ENCODE data around the gene EXPH5.

The EXPH5 gene

GRCh38 chr11:108486828-108487227, 106.7 kb downstream of the EXPH5 start:
- Histone ChIP-seq H3K27me3 (ENCODE audit: control insufficient read depth in 2 of 2, insufficient read depth in 2 of 2, low read length in 2 of 2) (no peaks in the 10 kb centered on the region), H3K9ac (ENCODE audit: low read depth in 1 of 2, low read length in 2 of 2) (no peak overlapping the region), H3K36me3 (ENCODE audit: control insufficient read depth in 2 of 2, insufficient read depth in 2 of 2, low read length in 2 of 2) (peaks cover 0 to 27% of the 10 kb centered on the region in 2 donors), H3K4me3 (ENCODE audit: low read length in 2 of 2) (no peak overlapping the region), H3K9me3 (ENCODE audit: control insufficient read depth in 2 of 2, low read length in 2 of 2) (no peaks in the 10 kb centered on the region), H3K4me1 (ENCODE audit: control insufficient read depth in 2 of 2, insufficient read depth in 2 of 2, low read length in 2 of 2) (no peaks in the 10 kb centered on the region), H3K27ac (ENCODE audit: low read depth in 2 of 2, low read length in 2 of 2) (no peak overlapping the region)

DNA sequence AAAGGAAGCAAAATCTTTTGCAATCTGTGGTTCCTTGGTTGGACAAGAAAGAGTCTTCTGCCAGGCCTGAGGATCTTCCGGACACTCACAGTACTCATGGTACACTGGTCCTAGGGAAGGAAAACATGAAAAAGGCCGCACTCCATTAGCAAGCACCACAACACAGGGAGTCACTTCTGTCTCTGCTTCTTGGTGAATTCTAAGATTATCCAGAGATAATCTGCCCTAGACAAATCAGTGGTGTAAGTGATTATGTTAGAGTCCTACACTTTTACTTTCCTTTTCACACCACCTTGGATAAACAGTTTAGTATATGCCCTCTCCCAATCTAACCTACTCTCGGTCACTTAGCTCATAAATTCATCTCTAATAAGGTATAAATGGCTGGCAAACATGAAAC, 107.2 kb downstream of the EXPH5 start:
- Histone ChIP-seq H3K4me1 (ENCODE audit: control insufficient read depth in 2 of 2, insufficient read depth in 2 of 2, low read length in 2 of 2) (no peaks in the 10 kb centered on the region), H3K9ac (ENCODE audit: low read depth in 1 of 2, low read length in 2 of 2) (no peak overlapping the region), H3K27me3 (ENCODE audit: control insufficient read depth in 2 of 2, insufficient read depth in 2 of 2, low read length in 2 of 2) (no peaks in the 10 kb centered on the region), H3K36me3 (ENCODE audit: control insufficient read depth in 2 of 2, insufficient read depth in 2 of 2, low read length in 2 of 2) (peaks cover 0 to 28% of the 10 kb centered on the region in 2 donors), H3K9me3 (ENCODE audit: control insufficient read depth in 2 of 2, low read length in 2 of 2) (no peaks in the 10 kb centered on the region), H3K4me3 (ENCODE audit: low read length in 2 of 2) (no peak overlapping the region), H3K27ac (ENCODE audit: low read depth in 2 of 2, low read length in 2 of 2) (no peak overlapping the region)

DNA sequence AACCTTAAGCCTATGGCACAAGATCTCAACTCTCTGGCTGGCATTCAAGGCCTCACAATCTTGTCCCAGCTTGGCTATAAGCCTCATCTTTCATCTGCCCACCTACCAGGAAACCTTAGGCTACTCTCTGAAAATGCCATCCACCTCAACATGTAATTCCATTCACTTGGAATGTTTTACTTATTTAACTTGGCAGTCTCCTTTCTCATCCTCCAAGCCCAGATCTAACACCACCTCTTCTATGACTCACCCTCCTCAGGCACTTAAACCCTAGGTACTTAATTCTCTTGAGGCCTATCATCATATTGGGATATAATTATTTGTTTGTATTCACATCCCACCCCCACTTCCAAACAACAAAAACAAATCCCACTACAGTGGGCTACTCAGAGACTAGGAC, 110.4 kb downstream of the EXPH5 start:
- Histone ChIP-seq H3K27ac (ENCODE audit: low read depth in 2 of 2, low read length in 2 of 2) (no peak overlapping the region), H3K4me1 (ENCODE audit: control insufficient read depth in 2 of 2, insufficient read depth in 2 of 2, low read length in 2 of 2) (no peaks in the 10 kb centered on the region), H3K9me3 (ENCODE audit: control insufficient read depth in 2 of 2, low read length in 2 of 2) (no peaks in the 10 kb centered on the region), H3K27me3 (ENCODE audit: control insufficient read depth in 2 of 2, insufficient read depth in 2 of 2, low read length in 2 of 2) (no peaks in the 10 kb centered on the region), H3K36me3 (ENCODE audit: control insufficient read depth in 2 of 2, insufficient read depth in 2 of 2, low read length in 2 of 2) (peaks cover 3 to 26% of the 10 kb centered on the region in 2 donors), H3K9ac (ENCODE audit: low read depth in 1 of 2, low read length in 2 of 2) (no peak overlapping the region), H3K4me3 (ENCODE audit: low read length in 2 of 2) (no peak overlapping the region)

DNA sequence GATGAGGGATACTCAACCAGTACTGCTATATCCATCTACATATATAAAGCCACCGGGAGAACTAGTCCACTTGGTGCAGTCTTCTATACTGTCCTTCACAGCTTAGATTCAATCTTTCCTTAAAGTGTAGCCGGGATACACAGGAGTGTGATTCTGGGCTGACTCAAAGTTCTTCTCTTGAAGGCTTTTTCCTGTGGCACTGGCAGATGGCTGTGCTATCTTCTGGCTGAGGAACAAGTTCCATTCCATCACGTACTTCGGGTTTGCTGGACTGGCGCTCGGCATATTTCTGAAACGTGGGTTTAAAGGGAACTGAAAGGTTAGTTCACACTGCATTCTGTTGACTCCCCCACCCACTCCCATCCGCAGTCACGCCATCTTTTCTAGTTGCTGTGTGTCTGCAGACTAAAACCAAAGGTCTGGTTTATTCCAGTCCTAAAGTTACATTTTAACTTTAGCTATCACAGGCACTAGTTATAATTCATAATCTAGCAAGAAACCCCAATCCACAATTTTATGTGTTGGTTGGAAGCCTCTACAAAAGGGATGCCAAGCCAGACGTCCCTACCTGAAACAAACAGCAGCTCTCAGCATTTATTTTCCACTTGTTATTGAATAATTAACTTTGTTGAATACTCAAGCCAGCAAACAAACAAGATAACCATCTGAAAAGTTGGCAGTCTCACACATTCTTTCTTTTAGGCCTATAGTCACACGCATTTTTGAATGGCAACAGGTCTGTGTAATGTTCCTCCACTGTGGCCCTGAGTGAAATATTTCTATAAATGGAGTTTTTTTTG, 118.7 kb downstream of the EXPH5 start:
- Histone ChIP-seq H3K36me3 (ENCODE audit: control insufficient read depth in 2 of 2, insufficient read depth in 2 of 2, low read length in 2 of 2) (peaks cover 9 to 17% of the 10 kb centered on the region in 2 donors), H3K27me3 (ENCODE audit: control insufficient read depth in 2 of 2, insufficient read depth in 2 of 2, low read length in 2 of 2) (no peaks in the 10 kb centered on the region), H3K4me1 (ENCODE audit: control insufficient read depth in 2 of 2, insufficient read depth in 2 of 2, low read length in 2 of 2) (no peaks in the 10 kb centered on the region), H3K4me3 (ENCODE audit: low read length in 2 of 2) (no peak overlapping the region), H3K27ac (ENCODE audit: low read depth in 2 of 2, low read length in 2 of 2) (no peak overlapping the region), H3K9ac (ENCODE audit: low read depth in 1 of 2, low read length in 2 of 2) (no peak overlapping the region), H3K9me3 (ENCODE audit: control insufficient read depth in 2 of 2, low read length in 2 of 2) (no peaks in the 10 kb centered on the region)

DNA sequence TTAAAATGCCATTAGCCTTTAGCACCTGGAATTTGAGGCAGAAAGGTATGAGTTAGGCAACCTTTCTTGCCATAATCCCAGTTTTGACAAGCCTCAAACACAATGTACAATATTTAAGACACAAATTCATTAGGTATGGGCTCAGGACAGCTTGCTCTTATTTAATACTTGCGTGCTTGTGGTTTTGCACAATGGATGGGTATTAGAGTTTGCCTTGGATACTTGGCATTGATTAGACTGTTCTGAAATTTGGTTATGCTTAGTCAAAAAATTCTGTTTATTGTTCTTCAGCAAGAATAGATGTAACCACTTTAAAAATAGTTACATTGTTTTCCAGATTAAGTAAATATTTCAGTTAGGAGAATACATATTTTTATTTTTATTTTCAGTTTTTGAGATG, 120.9 kb downstream of the EXPH5 start:
- no peak overlapping the region for H3K27ac ChIP-seq (ENCODE audit: low read depth in 2 of 2, low read length in 2 of 2)
- no peak overlapping the region for H3K9ac ChIP-seq (ENCODE audit: low read depth in 1 of 2, low read length in 2 of 2)
- no peaks in the 10 kb centered on the region for H3K4me1 ChIP-seq (ENCODE audit: control insufficient read depth in 2 of 2, insufficient read depth in 2 of 2, low read length in 2 of 2)
- no peaks in the 10 kb centered on the region for H3K9me3 ChIP-seq (ENCODE audit: control insufficient read depth in 2 of 2, low read length in 2 of 2)
- H3K36me3 ChIP-seq (ENCODE audit: control insufficient read depth in 2 of 2, insufficient read depth in 2 of 2, low read length in 2 of 2): peaks cover 5 to 12% of the 10 kb centered on the region in 2 donors
- H3K4me3 ChIP-seq (ENCODE audit: low read length in 2 of 2): no peak overlapping the region
- H3K27me3 ChIP-seq (ENCODE audit: control insufficient read depth in 2 of 2, insufficient read depth in 2 of 2, low read length in 2 of 2): no peaks in the 10 kb centered on the region

- H3K4me1 ChIP-seq (ENCODE audit: control insufficient read depth in 2 of 2, insufficient read depth in 2 of 2, low read length in 2 of 2): no peaks in the 10 kb centered on the region
- no peak overlapping the region for H3K27ac ChIP-seq (ENCODE audit: low read depth in 2 of 2, low read length in 2 of 2)
- no peaks in the 10 kb centered on the region for H3K27me3 ChIP-seq (ENCODE audit: control insufficient read depth in 2 of 2, insufficient read depth in 2 of 2, low read length in 2 of 2)
- no peaks in the 10 kb centered on the region for H3K9me3 ChIP-seq (ENCODE audit: control insufficient read depth in 2 of 2, low read length in 2 of 2)
- H3K4me3 ChIP-seq (ENCODE audit: low read length in 2 of 2): no peak overlapping the region
- H3K36me3 ChIP-seq (ENCODE audit: control insufficient read depth in 2 of 2, insufficient read depth in 2 of 2, low read length in 2 of 2): no peaks in the 10 kb centered on the region
- no peak overlapping the region for H3K9ac ChIP-seq (ENCODE audit: low read depth in 1 of 2, low read length in 2 of 2)
Observed at GRCh38 chr11:108468478-108468864, 125.1 kb downstream of the EXPH5 start.

DNA sequence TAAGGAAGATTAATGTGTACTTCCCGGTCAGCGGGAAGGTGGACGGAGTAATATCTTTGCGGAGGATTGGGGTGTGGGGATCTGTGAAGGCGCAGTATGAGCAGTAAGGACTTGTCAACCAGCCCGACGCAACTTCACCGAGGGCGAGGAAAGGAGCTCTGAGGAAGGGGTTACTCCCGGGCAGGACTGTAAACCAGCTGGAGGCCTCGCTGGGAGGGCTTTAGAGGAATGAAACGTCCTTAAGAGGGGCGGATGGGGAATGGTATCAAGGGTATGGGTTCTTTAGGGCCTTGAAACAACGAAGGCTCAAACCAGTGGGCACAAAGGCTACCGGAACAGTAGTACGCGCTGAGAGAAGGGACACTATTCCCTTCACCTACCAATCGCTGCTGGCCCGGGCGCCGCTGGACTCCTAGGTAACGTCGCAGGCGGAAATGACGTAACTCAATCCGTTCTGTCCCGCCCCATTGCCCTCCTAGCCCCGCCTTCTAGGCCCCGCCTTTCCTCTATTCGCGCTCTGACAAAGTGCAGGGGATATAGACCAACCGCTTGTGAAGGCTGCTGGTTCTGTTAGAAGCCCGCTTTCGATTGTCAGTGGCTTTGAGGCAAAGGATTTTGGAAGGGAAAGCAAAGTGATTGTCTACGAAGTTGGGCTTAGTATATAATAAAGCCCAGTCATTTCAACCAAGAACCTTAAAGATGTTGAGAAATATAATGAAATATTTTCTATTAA, 126.3 kb downstream of the EXPH5 start, which contains the start of gene C11orf65:
C11orf65 (minus strand) TSS at position 439 of the 733 bp plus-strand sequence. CDS start 5,970 bp downstream, outside the sequence.
- no peaks in the 10 kb centered on the region for H3K27me3 ChIP-seq (ENCODE audit: control insufficient read depth in 2 of 2, insufficient read depth in 2 of 2, low read length in 2 of 2)
- H3K9me3 ChIP-seq (ENCODE audit: control insufficient read depth in 2 of 2, low read length in 2 of 2): no peaks in the 10 kb centered on the region
- no peaks in the 10 kb centered on the region for H3K36me3 ChIP-seq (ENCODE audit: control insufficient read depth in 2 of 2, insufficient read depth in 2 of 2, low read length in 2 of 2)
- peak within 1 kb of the TSS; percentile 97 for H3K27ac ChIP-seq (ENCODE audit: low read depth in 2 of 2, low read length in 2 of 2)
- H3K4me3 ChIP-seq (ENCODE audit: low read length in 2 of 2): peak within 1 kb of the TSS; percentile 76 to 87
- H3K9ac ChIP-seq (ENCODE audit: low read depth in 1 of 2, low read length in 2 of 2): peak within 1 kb of the TSS; percentile 89 to 95
- H3K4me1 ChIP-seq (ENCODE audit: control insufficient read depth in 2 of 2, insufficient read depth in 2 of 2, low read length in 2 of 2): no peaks in the 10 kb centered on the region

- Histone ChIP-seq H3K4me3 (ENCODE audit: low read length in 2 of 2) (peak overlapping the region; percentile 76 to 87), H3K9ac (ENCODE audit: low read depth in 1 of 2, low read length in 2 of 2) (peak overlapping the region; percentile 89 to 95), H3K9me3 (ENCODE audit: control insufficient read depth in 2 of 2, low read length in 2 of 2) (no peaks in the 10 kb centered on the region), H3K36me3 (ENCODE audit: control insufficient read depth in 2 of 2, insufficient read depth in 2 of 2, low read length in 2 of 2) (no peaks in the 10 kb centered on the region), H3K27ac (ENCODE audit: low read depth in 2 of 2, low read length in 2 of 2) (peak overlapping the region; percentile 97), H3K27me3 (ENCODE audit: control insufficient read depth in 2 of 2, insufficient read depth in 2 of 2, low read length in 2 of 2) (no peaks in the 10 kb centered on the region), H3K4me1 (ENCODE audit: control insufficient read depth in 2 of 2, insufficient read depth in 2 of 2, low read length in 2 of 2) (no peaks in the 10 kb centered on the region)
Observed at GRCh38 chr11:108466405-108466804, 127.2 kb downstream of the EXPH5 start.

All from mucosa of rectum (tissue), 2 donors.